Esophagus muscularis mucosa (tissue), 4 donors: ENCODE data around the gene CD40LG. TPM values are rescaled to one million over a fixed set of nuclear protein-coding genes. Genes with fewer than 3 reads are reported as not detected.

Experiments
- DNase-seq: peaks from one replicate; pipeline ENCODE4 v3.0.0-alpha.2; 2017; ENCODE audit errors: extremely low spot score
- H3K27ac ChIP-seq, 4 donors: fragments of 200-600 bp; sonication (generic); replicated peaks in 1 of 4; 1 replicate in 3 of 4; 2 replicates in 1 of 4; pipeline ENCODE4 v1.5.1; 2016 to 2019; ENCODE audit warnings: mild to moderate bottlenecking in 1 of 4
- H3K27me3 ChIP-seq, 4 donors: fragments of 200-600 bp; sonication (generic); one replicate each; pipeline versions ENCODE4 v1.5.1 to v1.6.0; 2016 to 2019
- H3K36me3 ChIP-seq, 4 donors: fragments of 200-600 bp; sonication (generic); one replicate each; pipeline ENCODE4 v1.5.1; 2016 to 2019
- H3K4me1 ChIP-seq, 4 donors: fragments of 200-600 bp; sonication (generic); one replicate each; pipeline ENCODE4 v1.5.1; 2016 to 2019
- H3K4me3 ChIP-seq, 4 donors: fragments of 200-600 bp; sonication (generic); 1 replicate in 2 of 4; 2 replicates in 2 of 4; pipeline ENCODE4 v1.5.1; 2016 to 2019; ENCODE audit warnings: mild to moderate bottlenecking in 4 of 4, moderate library complexity in 1 of 4
- H3K9me3 ChIP-seq, 4 donors: fragments of 200-600 bp; sonication (generic); 1 replicate in 3 of 4; 2 replicates in 1 of 4; pipeline ENCODE4 v1.5.1; 2016 to 2019
- CTCF ChIP-seq, 3 experiments: fragments of 200-600 bp in 2 of 3; fragments of 450-650 bp in 1 of 3; sonication (generic) in 2 of 3; IDR thresholded peaks; one replicate each; pipeline ENCODE4 v1.5.1; 2017 to 2019; ENCODE audit warnings: antibody characterized with exemption in 3 of 3, mild to moderate bottlenecking in 2 of 3, moderate library complexity in 1 of 3
- EP300 ChIP-seq: sonication (generic); formaldehyde crosslinking; IDR thresholded peaks from one replicate; pipeline ENCODE4 v1.6.1; 2017; ENCODE audit warnings: antibody characterized with exemption
- POLR2A ChIP-seq: fragments of 450-650 bp; IDR thresholded peaks from one replicate; pipeline ENCODE4 v1.6.1; 2017; ENCODE audit warnings: antibody characterized with exemption, moderate library complexity, mild to moderate bottlenecking, low read depth
- POLR2AphosphoS5 ChIP-seq, 2 donors: sonication (generic); formaldehyde crosslinking; IDR thresholded peaks; one replicate each; pipeline ENCODE4 v1.6.1; 2017; ENCODE audit warnings: antibody characterized with exemption in 2 of 2
- WGBS: methylation state at CpG from one replicate; pipeline ENCODE4 v1.1.5; 2018; 5-methylcytosine and 5-hydroxymethylcytosine counted together
- intact Hi-C: fragments of 100-400 bp; cut with DNase I; formaldehyde crosslinking; loops from one replicate; pipeline ENCODE4 v1.15.1; 2023
- total RNA-seq, 4 donors: library from RNA; depleted of rRNA; stranded (reverse); fragments of >200 nt; gene quantifications; one replicate each; pipeline versions ENCODE4 v1.1.0 to v1.2.1, GENCODE V29; 2016

CD40LG gene
- total RNA-seq, 4 donors from 2014 or later, result 0.32 to 0.33 TPM; not detected in 2

GRCh38 chrX:136629084-136629750 lies 18.7 kb upstream of the CD40LG start:
- no peaks in the 10 kb centered on the region for H3K4me1 ChIP-seq
- H3K27ac ChIP-seq, result no peak overlapping the region
- H3K9me3 ChIP-seq, result no peaks in the 10 kb centered on the region
- WGBS, result 65% methylated on average over 6 of the region's 6 CpGs
- H3K36me3 ChIP-seq, result no peaks in the 10 kb centered on the region
- H3K4me3 ChIP-seq, result no peak overlapping the region
- no peaks in the 10 kb centered on the region for H3K27me3 ChIP-seq
- TF ChIP-seq EP300 (no peak), CTCF (IDR thresholded peaks at IDR 0.05) (no peak), POLR2A (no peak), POLR2AphosphoS5 (IDR thresholded peaks at IDR 0.05) (no peak)
- intact Hi-C loops, result no loop called here
- DNase-seq, result no peak

- DNase-seq, result no peak
- H3K27me3 ChIP-seq, result no peaks in the 10 kb centered on the region
- WGBS, result 33% methylated on average over 1 of the region's 1 CpG
- TF ChIP-seq POLR2AphosphoS5 (IDR thresholded peaks at IDR 0.05) (no peak), EP300 (no peak), POLR2A (no peak), CTCF (IDR thresholded peaks at IDR 0.05) (no peak)
- H3K9me3 ChIP-seq, result no peaks in the 10 kb centered on the region
- intact Hi-C loops, result no loop called here
- H3K27ac ChIP-seq, result no peak overlapping the region
- no peak overlapping the region for H3K4me3 ChIP-seq
- no peaks in the 10 kb centered on the region for H3K36me3 ChIP-seq
- no peaks in the 10 kb centered on the region for H3K4me1 ChIP-seq
These were observed 17.1 kb upstream of the CD40LG start for GRCh38 chrX:136630881-136631280.

GRCh38 chrX:136635235-136635634 lies 12.7 kb upstream of the CD40LG start:
- Histone ChIP-seq H3K27me3 (no peaks in the 10 kb centered on the region), H3K4me3 (no peak overlapping the region), H3K27ac (no peak overlapping the region), H3K36me3 (no peaks in the 10 kb centered on the region), H3K4me1 (no peaks in the 10 kb centered on the region), H3K9me3 (no peaks in the 10 kb centered on the region)
- intact Hi-C loops, result no loop called here
- WGBS, result 77% methylated on average over 6 of the region's 6 CpGs
- TF ChIP-seq EP300, result no peak
- TF ChIP-seq CTCF (IDR thresholded peaks at IDR 0.05), result no peak
- no peak for TF ChIP-seq POLR2AphosphoS5 (IDR thresholded peaks at IDR 0.05)
- no peak for TF ChIP-seq POLR2A
- DNase-seq, result no peak

- no peak for DNase-seq
- H3K27ac ChIP-seq, result no peak overlapping the region
- H3K4me1 ChIP-seq, result no peaks in the 10 kb centered on the region
- TF ChIP-seq CTCF (IDR thresholded peaks at IDR 0.05), result no peak
- TF ChIP-seq POLR2AphosphoS5 (IDR thresholded peaks at IDR 0.05), result no peak
- TF ChIP-seq EP300, result no peak
- no peak for TF ChIP-seq POLR2A
- H3K9me3 ChIP-seq, result no peaks in the 10 kb centered on the region
- no peaks in the 10 kb centered on the region for H3K36me3 ChIP-seq
- H3K4me3 ChIP-seq, result no peak overlapping the region
- 29% methylated on average over 3 of the region's 3 CpGs for WGBS
- intact Hi-C loops, result no loop called here
- no peaks in the 10 kb centered on the region for H3K27me3 ChIP-seq
These were observed 11.8 kb upstream of the CD40LG start for GRCh38 chrX:136636121-136636520.
